Muscle of back (tissue), 11 donors: ENCODE results near the gene LPCAT1. TPM values are rescaled to one million over a fixed set of nuclear protein-coding genes. Genes with fewer than 3 reads are reported as not detected.
"Not testable (repeated sequence)": the region's sequence is repeated elsewhere in the genome, so short reads cannot be mapped to it uniquely, and the experiment has no call there.

Source experiments
- DNase-seq, 3 donors: peaks; one replicate each; pipeline versions ENCODE4 v3.0.0 to v3.0.0-alpha.2; 2013
- polyA plus RNA-seq, 10 donors: library from polyadenylated mRNA; unstranded; fragments of 120-200 nt; gene quantifications; one replicate each; pipeline ENCODE4 v1.2.1, GENCODE V29; 2013; ENCODE audit not compliant: insufficient read length in 10 of 10

LPCAT1 gene
- polyA plus RNA-seq, 10 donors, result 28.8 to 50.9 (median 31.4) TPM

GRCh38 chr5:1431021-1431811 lies 92.5 kb downstream of the LPCAT1 start:
- DNase-seq, result no peak

GRCh38 chr5:1430121-1430795 lies 93.5 kb downstream of the LPCAT1 start:
- DNase-seq, result no peak

DNA sequence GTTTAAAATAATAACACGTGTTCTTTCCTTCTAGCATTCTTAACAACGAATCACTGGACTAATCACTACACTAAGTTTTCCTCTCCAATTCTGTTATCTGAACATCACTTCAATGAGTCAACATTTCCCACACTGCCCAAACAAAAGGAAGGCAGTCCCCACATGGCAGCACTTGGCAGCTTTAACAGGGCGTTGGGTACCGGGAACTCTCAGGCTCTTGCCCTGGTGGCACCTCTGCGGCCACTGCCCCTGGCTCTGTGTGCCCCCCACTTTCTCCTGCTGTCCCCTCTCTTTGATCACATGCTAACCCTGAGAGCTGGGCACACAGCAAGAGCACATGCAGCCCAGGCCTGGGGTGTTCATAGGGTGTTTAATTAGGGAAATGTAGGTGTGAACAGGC lies 94.3 kb downstream of the LPCAT1 start:
- no peak for DNase-seq

DNA sequence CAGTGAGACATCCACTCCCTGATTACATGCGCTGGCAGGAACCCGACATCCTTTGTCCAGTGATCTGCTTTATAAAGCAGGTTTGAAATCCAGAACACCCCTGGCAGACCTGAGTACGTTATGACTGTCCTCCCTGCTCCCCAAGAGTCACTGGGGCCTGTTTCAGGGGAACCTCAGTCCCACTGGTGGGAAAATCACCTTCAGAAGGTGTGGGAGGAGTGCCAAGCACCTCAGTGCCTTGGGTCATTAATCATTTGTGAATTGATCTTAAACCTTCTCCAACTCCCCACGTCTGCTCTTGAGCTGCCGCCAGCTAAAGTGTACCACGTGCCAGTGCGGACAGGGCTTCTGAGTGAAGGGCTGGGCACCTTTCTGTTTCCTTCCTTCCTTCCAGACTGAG lies 94.7 kb downstream of the LPCAT1 start:
- DNase-seq, result no peak

- DNase-seq, result no peak
Measured at GRCh38 chr5:1428107-1428506, 95.7 kb downstream of the LPCAT1 start.

GRCh38 chr5:1424716-1425115 lies 99.0 kb downstream of the LPCAT1 start:
- no peak for DNase-seq

- DNase-seq, result no peak
Measured at GRCh38 chr5:1423901-1424603, 99.7 kb downstream of the LPCAT1 start.

DNA sequence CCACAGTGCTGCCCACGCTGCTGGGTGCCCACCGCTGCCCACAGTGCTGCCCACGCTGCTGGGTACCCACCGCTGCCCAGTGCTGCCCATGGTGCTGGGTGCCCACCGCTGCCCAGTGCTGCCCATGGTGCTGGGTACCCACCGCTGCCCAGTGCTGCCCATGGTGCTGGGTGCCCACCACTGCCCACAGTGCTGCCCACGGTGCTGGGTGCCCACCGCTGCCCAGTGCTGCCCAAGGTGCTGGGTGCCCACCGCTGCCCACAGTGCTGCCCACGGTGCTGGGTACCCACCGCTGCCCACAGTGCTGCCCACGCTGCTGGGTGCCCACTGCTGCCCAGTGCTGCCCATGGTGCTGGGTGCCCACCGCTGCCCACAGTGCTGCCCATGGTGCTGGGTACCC lies 101.2 kb downstream of the LPCAT1 start:
- not testable (repeated sequence) for DNase-seq

DNA sequence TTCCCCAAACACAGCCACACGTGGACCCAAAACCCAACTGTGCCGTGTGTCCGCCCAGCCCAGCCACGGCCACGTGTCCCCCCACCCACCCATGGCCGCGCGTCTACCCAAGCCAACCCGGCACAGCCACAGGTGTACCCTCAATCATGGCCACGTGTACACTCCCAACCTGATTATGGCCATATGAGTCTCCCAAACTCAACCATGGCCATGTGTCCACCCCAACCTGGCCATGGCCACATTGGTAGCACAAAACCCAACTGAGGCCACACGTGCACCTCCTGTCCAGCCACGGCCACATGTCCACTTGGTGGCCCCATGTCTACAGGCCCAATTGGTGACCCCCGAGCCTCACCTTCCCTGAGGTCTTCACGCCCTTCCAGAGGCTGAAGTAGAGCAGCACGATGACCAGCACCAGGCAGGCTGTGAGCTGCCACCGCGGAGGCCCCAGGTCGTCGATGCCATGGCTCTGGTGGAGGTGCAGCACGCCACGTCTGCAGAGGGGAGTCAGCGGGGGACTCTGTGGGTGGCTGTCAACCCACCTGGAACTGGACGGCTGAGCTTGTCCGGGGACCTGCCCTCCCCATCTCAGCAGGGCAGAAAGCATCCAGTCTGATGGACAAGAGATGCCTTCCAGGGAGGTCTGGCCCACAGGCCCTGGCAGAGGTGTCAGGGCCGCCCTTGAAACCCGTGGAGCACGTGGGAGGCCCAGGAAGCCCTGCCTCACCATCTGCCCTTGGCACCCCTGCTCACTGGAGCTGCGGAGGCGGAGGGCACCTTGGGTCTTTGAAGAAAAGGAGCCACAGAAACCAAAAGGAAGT lies 102.0 kb downstream of the LPCAT1 start:
- DNase-seq, result no peak

- no peak for DNase-seq
Measured at GRCh38 chr5:1420211-1421195, 103.3 kb downstream of the LPCAT1 start.

DNA sequence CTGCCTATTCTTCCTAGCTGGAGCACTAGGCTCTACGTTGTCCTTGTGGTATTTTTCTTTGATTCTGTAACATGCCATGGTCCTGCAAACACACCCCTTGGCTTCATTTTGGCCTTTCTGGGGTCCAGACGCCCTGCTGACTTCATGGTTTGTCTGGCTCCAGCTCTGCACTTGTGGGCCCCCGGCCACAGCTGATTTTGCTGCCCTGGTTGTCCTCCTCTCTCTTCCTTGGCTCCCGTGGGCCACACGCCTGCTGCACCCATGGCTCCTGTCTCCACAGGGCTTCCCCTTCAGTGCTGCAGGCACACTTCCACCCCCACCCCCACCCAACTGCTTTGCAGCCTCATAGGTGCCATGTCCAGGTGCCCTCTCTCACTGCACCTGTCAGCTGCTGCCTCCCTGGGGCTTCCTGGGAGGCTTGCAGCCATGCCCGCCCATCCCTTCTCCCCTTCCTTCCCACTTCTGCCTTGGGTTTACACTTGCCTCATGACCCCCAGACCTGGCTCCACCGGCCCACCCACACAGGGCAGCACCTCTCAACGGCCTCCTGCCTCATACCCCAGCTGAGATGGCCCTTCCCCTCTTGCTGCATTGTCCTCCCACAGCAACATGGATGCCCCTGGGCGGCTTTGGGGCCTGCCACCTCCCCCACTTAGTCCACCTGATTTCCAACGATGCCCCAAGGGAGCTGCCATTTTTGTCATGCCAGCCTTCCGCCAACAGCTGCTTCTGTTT lies 104.1 kb downstream of the LPCAT1 start:
- DNase-seq, result no peak

DNA sequence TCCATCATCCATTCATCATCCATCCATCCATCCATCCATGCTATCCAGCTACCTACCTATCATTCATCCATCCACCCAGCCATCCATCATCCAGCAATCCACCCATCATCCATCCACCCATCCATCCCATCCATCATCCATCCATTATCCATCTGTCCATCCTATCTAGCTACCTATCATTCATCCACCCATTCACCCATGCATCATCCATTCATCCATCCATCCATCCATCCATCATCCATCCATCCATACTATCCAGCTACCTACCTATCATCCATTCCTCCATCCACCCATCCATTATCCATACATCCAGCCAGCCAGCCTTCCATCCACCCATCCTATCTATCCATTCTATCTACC lies 104.9 kb downstream of the LPCAT1 start:
- DNase-seq, result no peak

- DNase-seq, result no peak
Measured at GRCh38 chr5:1418238-1418920, 105.4 kb downstream of the LPCAT1 start.

GRCh38 chr5:1417586-1418225 lies 106.1 kb downstream of the LPCAT1 start:
- DNase-seq, result no peak

- DNase-seq, result no peak
Measured at GRCh38 chr5:1416856-1417469, 106.8 kb downstream of the LPCAT1 start.

- DNase-seq, result no peak
Measured at GRCh38 chr5:1415626-1416360, 108.0 kb downstream of the LPCAT1 start.

DNA sequence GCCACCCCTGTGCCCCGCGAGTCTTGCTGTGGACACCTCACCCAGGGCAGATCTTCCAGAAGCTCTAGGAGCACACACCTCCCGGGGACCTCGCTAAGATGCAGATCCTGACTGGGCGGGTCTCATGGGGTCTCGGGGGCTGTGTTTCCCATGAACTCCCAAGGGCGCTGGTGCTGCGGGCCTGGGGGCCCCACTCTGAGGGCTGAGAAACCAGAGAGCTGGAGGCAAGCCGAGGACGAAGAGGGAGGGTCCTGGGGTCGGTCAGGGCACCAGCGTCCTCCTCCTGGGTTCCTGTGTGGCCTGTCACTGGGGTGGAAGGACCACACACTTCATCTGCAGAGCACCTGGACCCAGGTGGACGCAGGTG lies 108.7 kb downstream of the LPCAT1 start:
- no peak for DNase-seq
